ENCODE results near the gene TDRD7.
A peak's percentile ranks its signal among the peaks of the same experiment; 100 is the strongest.

TDRD7 gene

GRCh38 chr9:97411789-97412625, at the start of gene TDRD7:
TDRD7 (plus strand) TSS chr9:97412096; CDS start chr9:97428466, 16,370 bp downstream.
- DNase-seq: peak in 13 of 14 donors; percentile 23 to 91 (median 73)

GRCh38 chr9:97362777-97363545, 48.9 kb upstream of the TDRD7 start:
- no peak for DNase-seq

- DNase-seq: no peak
Measured at GRCh38 chr9:97363661-97364299, 48.1 kb upstream of the TDRD7 start.

- DNase-seq: no peak
Measured at GRCh38 chr9:97364769-97365490, 47.0 kb upstream of the TDRD7 start.

- DNase-seq: no peak
Measured at GRCh38 chr9:97365634-97366033, 46.3 kb upstream of the TDRD7 start.

- no peak for DNase-seq
Measured at GRCh38 chr9:97366476-97366875, 45.4 kb upstream of the TDRD7 start.

- DNase-seq: no peak
Measured at GRCh38 chr9:97366889-97367288, 45.0 kb upstream of the TDRD7 start.

GRCh38 chr9:97367729-97368128, 44.2 kb upstream of the TDRD7 start:
- no peak for DNase-seq

GRCh38 chr9:97368964-97369363, 42.9 kb upstream of the TDRD7 start:
- DNase-seq: no peak

- DNase-seq: no peak
Measured at GRCh38 chr9:97372580-97372979, 39.3 kb upstream of the TDRD7 start.

GRCh38 chr9:97373331-97373730, 38.6 kb upstream of the TDRD7 start:
- DNase-seq: no peak

- DNase-seq: no peak
Measured at GRCh38 chr9:97374811-97375210, 37.1 kb upstream of the TDRD7 start.

GRCh38 chr9:97376902-97377301, 35.0 kb upstream of the TDRD7 start:
- no peak for DNase-seq

GRCh38 chr9:97382099-97382718, 29.7 kb upstream of the TDRD7 start:
- no peak for DNase-seq

- DNase-seq: no peak
Measured at GRCh38 chr9:97384406-97385262, 27.3 kb upstream of the TDRD7 start.

GRCh38 chr9:97385626-97386264, 26.2 kb upstream of the TDRD7 start:
- DNase-seq: no peak

- DNase-seq: no peak
Measured at GRCh38 chr9:97386265-97386633, 25.6 kb upstream of the TDRD7 start.

- peak in 11 of 14 donors; percentile 11 to 67 (median 30) for DNase-seq
Measured at GRCh38 chr9:97386733-97387503, 25.0 kb upstream of the TDRD7 start.

- no peak for DNase-seq
Measured at GRCh38 chr9:97387504-97387886, 24.4 kb upstream of the TDRD7 start.
